NCI-H345 treated with DMSO at 0.1 percent for 48 hours (cell line): ENCODE results near the gene PMM1.
"Not testable (repeated sequence)": the region's sequence is repeated elsewhere in the genome, so short reads cannot be mapped to it uniquely, and the experiment has no call there.

ENCODE experiments used
- DNase-seq: peaks from one replicate; lab custom pipeline; 2025; ENCODE audit not compliant: unreplicated experiment; lab: John Stamatoyannopoulos, UW

The PMM1 gene

GRCh38 chr22:41589391-41590241, at the start of gene PMM1:
Gene PMM1, minus strand, starts transcription at chr22:41589840. Its CDS starts 35 bp downstream, at chr22:41589805.
- peak; percentile 90 for DNase-seq

DNA sequence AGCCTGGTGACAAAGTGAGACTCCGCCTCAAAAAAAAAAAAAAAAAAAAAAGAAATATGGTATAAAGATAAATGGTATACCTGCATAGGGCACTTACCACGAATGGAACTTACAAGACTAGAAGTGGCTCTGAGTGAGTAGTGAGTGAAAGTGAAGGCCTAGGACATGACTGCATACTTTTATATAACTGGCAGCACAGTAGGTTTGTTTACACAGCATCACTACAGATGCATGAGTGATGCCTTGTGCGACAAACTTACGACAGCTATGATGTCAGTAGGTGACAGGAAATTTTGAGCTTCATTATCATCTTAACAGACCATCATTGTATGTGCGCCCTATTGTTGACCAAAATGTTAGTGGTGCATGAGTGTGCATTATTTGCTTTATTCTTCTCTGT, 49.1 kb upstream of the PMM1 start:
- no peak for DNase-seq

DNA sequence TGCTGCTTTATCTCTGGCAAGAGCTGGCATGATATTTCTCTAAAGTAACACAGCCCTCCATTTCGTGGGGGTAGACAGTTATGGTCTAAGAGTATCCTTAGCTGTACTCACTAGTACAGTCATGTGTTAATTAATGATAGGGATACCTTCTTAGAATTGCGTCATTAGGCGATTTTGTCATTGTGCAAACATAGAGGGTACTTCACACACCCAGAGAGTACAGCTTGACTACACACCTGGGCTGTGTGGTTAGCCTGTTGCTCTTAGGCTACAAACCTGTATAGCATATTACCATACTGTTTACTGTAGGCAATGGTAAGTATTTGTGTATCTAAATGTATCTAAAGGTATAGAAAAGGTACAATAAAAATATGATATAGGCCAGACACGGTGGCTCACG, 48.5 kb upstream of the PMM1 start:
- DNase-seq, result no peak

DNA sequence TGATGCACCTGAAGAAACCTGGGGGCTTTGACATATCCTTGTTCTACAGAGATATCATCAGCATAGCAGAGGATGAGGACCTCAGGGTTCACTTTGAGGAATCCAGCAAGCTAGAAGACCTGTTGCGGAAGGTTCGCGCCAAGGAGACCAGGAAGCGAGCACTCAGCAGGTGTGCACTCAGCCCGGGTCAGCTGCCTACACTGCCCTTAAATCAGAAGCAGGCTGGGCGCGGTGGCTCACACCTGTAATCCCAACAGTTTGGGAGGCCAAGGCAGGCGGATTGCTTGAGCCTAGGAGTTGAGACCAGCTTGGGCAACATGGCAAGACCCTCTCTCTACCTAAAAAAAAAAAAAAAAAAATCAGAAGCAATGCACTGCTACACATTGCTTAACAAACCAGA, 48.0 kb upstream of the PMM1 start:
- DNase-seq, result not testable (repeated sequence)

DNA sequence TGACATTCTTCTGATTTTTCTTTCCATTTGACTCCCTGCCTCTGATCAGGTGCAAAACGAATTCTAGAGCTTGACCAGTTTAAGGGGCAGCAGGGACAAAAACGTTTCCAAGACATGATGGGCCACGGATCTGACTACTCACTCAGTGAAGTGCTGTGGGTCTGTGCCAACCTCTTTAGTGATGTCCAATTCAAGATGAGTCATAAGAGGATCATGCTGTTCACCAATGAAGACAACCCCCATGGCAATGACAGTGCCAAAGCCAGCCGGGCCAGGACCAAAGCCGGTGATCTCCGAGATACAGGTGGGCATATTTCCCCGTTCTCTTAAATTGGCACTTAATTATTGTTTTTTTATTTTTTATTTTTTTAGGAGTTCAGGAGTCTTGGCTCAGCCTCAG, 46.8 kb upstream of the PMM1 start:
- no peak for DNase-seq

DNA sequence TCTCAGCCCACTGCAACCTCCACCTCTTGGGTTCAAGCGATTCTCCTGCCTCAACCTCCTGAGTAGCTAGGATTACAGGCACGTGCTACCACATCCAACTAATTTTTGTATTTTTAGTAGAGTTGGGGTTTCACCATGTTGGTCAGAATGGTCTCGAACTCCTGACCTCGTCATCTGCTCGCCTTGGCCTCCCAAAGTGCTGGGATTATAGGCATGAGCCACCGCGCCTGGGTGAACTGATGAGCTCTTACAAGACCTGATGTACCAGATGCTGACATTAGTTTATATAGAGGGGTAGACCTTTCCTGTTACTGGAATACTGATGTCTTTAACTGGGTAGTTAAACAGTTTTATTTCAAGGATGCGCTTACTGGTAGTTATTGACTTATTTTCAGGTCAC, 45.0 kb upstream of the PMM1 start:
- not testable (repeated sequence) for DNase-seq

- DNase-seq, result not testable (repeated sequence)
Measured at GRCh38 chr22:41631615-41632014, 42.0 kb upstream of the PMM1 start.

GRCh38 chr22:41631115-41631514, 41.5 kb upstream of the PMM1 start:
- not testable (repeated sequence) for DNase-seq

DNA sequence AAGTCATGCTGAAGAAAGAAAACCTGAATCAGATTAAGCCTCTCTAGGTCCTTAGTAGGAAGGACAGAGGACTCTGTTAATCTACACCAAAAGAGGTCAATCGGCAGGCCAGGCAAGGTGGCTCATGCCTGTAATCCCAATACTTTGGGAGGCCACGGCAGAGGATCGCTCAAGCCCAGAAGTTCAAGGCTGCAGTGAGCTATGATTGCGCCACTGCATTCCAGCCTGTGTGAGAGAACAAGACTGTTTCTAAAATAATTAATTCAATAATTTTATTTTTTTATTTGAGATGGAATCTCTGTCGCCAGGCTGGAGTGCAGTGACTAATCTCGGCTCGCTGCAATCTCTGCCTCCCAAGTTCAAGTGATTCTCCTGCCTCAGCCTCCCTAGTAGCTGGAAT, 35.9 kb upstream of the PMM1 start:
- DNase-seq, result no peak

GRCh38 chr22:41621911-41622179, 32.2 kb upstream of the PMM1 start:
- DNase-seq, result no peak

DNA sequence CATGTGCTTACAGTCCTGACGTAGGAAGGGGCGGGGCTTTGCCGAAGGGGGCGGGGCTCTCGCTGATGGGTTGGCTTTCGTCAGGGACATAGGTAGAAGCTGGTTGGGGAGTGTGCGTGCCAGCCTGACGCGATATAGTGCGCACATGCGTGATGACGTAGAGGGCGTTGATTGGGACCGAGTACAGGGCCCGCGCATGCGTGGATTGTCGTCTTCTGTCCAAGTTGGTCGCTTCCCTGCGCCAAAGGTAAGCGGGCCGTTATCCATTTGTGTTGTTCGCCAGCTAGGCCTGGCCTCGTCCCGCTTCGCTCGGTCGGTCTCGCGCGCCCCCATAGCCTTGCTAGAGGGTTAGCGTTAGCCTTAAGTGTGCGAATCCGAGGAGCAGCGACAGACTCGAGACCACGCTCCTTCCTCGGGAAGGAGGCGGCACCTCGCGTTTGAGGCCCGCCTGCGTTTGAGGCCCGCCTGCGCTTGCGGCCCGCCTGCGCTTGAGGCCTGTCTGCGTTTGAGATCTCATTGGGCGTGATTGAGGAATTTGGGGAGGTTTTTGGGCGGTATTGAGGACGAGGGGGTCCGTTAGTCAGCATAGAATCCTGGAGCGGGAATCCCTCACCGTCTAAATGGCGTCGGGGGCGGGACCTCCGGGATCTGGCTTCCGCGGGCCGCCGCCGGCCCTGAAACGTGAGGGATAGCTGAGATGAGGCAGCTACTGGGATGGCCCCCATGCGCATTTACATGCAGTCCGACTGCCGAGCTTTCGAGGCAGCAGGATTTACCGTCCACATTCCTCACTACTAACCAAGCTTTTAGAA, 31.7 kb upstream of the PMM1 start, which contains the start of gene XRCC6:
Gene XRCC6, plus strand, starts transcription at position 197 of the 812 bp plus-strand sequence. CDS start 710 bp downstream, outside the sequence.
- DNase-seq, result peak; percentile 93

DNA sequence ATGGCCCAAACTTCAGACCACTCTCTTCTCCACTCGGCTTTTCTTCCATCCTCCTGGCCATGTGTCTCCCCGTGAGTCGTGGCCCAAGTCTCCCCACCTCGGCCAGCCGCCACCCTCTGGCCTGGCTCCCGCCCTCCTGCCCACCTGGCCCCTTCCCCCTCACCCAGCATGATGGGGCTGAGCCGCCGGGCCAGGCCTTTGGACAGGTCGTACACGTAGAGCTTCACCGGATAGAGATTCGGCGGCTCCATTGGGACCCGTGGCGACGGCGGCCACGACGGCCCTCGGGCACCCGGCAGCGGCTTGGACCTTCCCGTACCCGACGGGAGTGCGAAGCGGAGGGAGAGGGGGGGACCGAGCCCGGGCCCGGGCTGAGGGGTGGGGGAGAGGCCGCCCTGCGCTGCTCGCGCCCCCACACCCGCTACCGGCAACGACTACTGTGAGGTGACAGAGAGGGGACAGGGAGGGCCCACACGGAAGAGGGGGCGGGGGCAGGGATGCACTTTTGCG, 31.0 kb upstream of the PMM1 start, which contains the start of gene DESI1:
Gene DESI1, minus strand, starts transcription at position 455 of the 510 bp plus-strand sequence. Its CDS starts 204 bp downstream, at position 251.
- no peak for DNase-seq

DNA sequence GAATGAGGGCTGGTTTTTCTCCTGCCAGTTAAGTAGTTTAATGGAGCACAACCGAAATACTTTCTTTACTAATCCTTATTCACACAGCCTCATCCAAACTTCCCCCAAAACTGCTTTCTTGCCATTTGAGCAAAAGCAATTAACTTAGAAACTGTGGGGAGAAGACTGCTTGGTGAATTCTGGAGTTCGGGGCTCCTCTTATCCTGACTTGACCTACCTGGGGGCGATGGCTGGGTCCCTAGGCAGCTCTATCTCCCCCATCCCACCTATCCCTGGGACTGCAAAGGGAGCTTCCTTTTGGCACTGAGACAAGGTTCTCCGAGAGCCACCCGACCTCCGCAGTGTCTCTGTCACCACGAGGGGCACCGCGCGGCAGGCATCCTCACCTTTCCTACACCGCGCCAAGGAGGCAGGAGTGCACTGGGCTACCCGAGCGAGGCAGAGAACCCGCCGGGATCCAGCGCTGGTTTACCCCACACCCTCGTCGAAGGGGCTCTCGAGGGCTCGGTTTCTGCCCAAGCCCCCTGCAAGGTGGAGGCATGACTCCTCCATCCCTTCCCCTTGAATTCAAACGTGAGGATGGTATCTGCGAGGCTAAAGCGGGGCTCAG, 30.4 kb upstream of the PMM1 start:
- no peak for DNase-seq

DNA sequence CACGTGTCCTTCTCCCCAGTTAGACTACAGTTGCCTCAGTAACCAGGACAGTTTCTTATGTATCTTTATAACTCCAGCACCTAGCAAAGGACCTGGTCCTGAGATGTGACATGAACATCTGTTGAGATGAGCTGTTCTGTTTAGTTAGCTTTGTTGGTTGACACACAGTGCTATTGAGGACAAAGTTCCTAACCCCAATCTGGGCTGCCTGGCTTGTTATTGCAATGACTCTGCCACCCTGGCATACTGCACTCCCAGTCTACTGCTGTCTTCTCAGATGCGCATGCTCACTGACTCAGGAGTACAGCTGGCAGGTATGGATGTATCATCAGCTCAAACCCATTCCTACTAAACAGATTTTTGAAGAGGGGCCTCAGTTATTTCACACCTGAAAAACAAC, 23.8 kb upstream of the PMM1 start:
- DNase-seq, result no peak

GRCh38 chr22:41612603-41613306, 23.1 kb upstream of the PMM1 start:
- no peak for DNase-seq

- DNase-seq, result no peak
Measured at GRCh38 chr22:41608386-41608785, 18.7 kb upstream of the PMM1 start.

DNA sequence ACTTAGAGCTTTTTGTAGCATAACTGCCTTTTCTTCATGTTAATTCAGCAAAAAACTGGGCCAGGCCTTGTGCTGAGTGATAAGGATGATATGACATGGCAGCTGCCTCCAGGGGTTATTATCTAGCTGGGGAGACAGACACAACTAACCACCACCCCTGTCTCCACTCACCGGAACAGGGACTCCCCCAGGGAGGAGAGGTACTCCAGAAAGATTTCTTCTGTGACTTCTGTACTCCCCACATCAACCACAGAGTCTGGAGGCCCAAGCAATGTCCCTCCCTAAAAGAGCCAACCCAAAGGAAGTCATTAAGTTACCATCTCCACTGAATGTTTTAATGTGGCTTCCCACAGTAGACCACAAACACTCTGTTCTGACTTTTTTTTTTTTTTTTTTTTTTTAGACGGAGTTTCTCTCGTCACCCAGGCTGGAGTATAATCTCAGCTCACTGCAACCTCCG, 14.3 kb upstream of the PMM1 start:
- no peak for DNase-seq

GRCh38 chr22:41600976-41601375, 11.3 kb upstream of the PMM1 start:
- no peak for DNase-seq

GRCh38 chr22:41598891-41599635, 9.4 kb upstream of the PMM1 start:
- no peak for DNase-seq

GRCh38 chr22:41598081-41598480, 8.4 kb upstream of the PMM1 start:
- no peak for DNase-seq
